H9 (cell line): Measurements from ENCODE around the gene SEMA6C. TPM values are rescaled to one million over a fixed set of nuclear protein-coding genes. Genes with fewer than 3 reads are reported as not detected.

Source experiments
- DNase-seq: peaks from one replicate; pipeline ENCODE4 v3.0.0-alpha.2; 2017
- H2AFZ ChIP-seq: one replicate; pipeline ENCODE4 v1.6.1; 2013; ENCODE audit warnings: mild to moderate bottlenecking, low read length, control low read depth, moderate library complexity
- H2AK5ac ChIP-seq: 2 replicates; pipeline ENCODE4 v1.6.1; 2013; ENCODE audit warnings: low read length, control low read depth, mixed read lengths; ENCODE audit not compliant: insufficient read length
- H2BK120ac ChIP-seq: one replicate; pipeline ENCODE4 v1.6.1; 2013; ENCODE audit warnings: low read depth, mild to moderate bottlenecking, low read length, control low read depth, inconsistent platforms; ENCODE audit not compliant: poor library complexity, severe bottlenecking
- H2BK12ac ChIP-seq: 2 replicates; pipeline ENCODE4 v1.6.1; 2013; ENCODE audit warnings: low read length, control low read depth, mixed read lengths, low read depth; ENCODE audit not compliant: insufficient read length
- H2BK15ac ChIP-seq: 2 replicates; pipeline ENCODE4 v1.6.1; 2013; ENCODE audit warnings: low read depth, low read length, control low read depth
- H2BK20ac ChIP-seq: one replicate; pipeline ENCODE4 v1.6.1; 2013; ENCODE audit warnings: low read depth, mild to moderate bottlenecking, low read length, control low read depth, inconsistent platforms; ENCODE audit not compliant: poor library complexity, severe bottlenecking
- H2BK5ac ChIP-seq: 2 replicates; pipeline ENCODE4 v1.6.1; 2013; ENCODE audit warnings: low read length, control low read depth, mixed read lengths; ENCODE audit not compliant: insufficient read length
- H3K14ac ChIP-seq: 2 replicates; pipeline ENCODE4 v1.6.1; 2013; ENCODE audit warnings: low read length, control low read depth; ENCODE audit not compliant: insufficient read depth
- H3K18ac ChIP-seq: 2 replicates; pipeline ENCODE4 v1.6.1; 2013; ENCODE audit warnings: low read depth, mild to moderate bottlenecking, mixed read lengths, low read length, control low read depth; ENCODE audit not compliant: insufficient read length
- H3K23ac ChIP-seq: 2 replicates; pipeline ENCODE4 v1.6.1; 2013; ENCODE audit warnings: low read length, control low read depth, mixed read lengths, low read depth; ENCODE audit not compliant: insufficient read length
- H3K23me2 ChIP-seq: 2 replicates; pipeline ENCODE4 v1.6.1; 2013; ENCODE audit warnings: low read depth, mild to moderate bottlenecking, mixed read lengths, low read length, control low read depth; ENCODE audit not compliant: insufficient read length, poor library complexity, severe bottlenecking
- H3K27ac ChIP-seq: 2 replicates; pipeline ENCODE4 v1.5.1; 2013; ENCODE audit warnings: low read length, control low read depth, mixed read lengths, low read depth; ENCODE audit not compliant: insufficient read length
- H3K27me3 ChIP-seq: 2 replicates; pipeline ENCODE4 v1.6.1; 2013; ENCODE audit warnings: low read length, control low read depth, inconsistent platforms; ENCODE audit not compliant: insufficient read depth
- H3K4ac ChIP-seq: 2 replicates; pipeline ENCODE4 v1.6.1; 2013; ENCODE audit warnings: low read depth, mild to moderate bottlenecking, control low read depth, inconsistent platforms, low read length, moderate library complexity
- H3K4me1 ChIP-seq: 2 replicates; pipeline ENCODE4 v1.6.1; 2013; ENCODE audit warnings: low read length, control low read depth, inconsistent platforms; ENCODE audit not compliant: insufficient read depth
- H3K4me2 ChIP-seq: 2 replicates; pipeline ENCODE4 v1.6.1; 2013; ENCODE audit warnings: low read length, control low read depth, mixed read lengths; ENCODE audit not compliant: insufficient read length, insufficient read depth
- H3K56ac ChIP-seq: 2 replicates; pipeline ENCODE4 v1.6.1; 2013; ENCODE audit warnings: low read depth, mild to moderate bottlenecking, mixed read lengths, low read length, control low read depth; ENCODE audit not compliant: insufficient read length
- H3K79me1 ChIP-seq: 2 replicates; pipeline ENCODE4 v1.6.1; 2013; ENCODE audit warnings: low read depth, mild to moderate bottlenecking, moderate library complexity, low read length, control low read depth, inconsistent platforms; ENCODE audit not compliant: insufficient read depth, poor library complexity, severe bottlenecking
- H3K79me2 ChIP-seq: 2 replicates; pipeline ENCODE4 v1.6.1; 2013; ENCODE audit warnings: low read length, control low read depth, inconsistent platforms; ENCODE audit not compliant: insufficient read depth
- H3K9ac ChIP-seq: 2 replicates; pipeline ENCODE4 v1.6.1; 2013; ENCODE audit warnings: low read length, control low read depth, mixed read lengths; ENCODE audit not compliant: insufficient read length; ENCODE audit errors: extremely low read depth
- H3K9me3 ChIP-seq: one replicate; pipeline ENCODE4 v1.6.1; 2013; ENCODE audit warnings: low read depth, low read length, inconsistent platforms; ENCODE audit not compliant: control insufficient read depth
- H3T11ph ChIP-seq: one replicate; pipeline ENCODE4 v1.6.1; 2013; ENCODE audit warnings: mild to moderate bottlenecking, low read length, control low read depth, inconsistent platforms
- H4K20me1 ChIP-seq: one replicate; pipeline ENCODE4 v1.6.1; 2013; ENCODE audit not compliant: control insufficient read depth, insufficient read length, insufficient read depth
- H4K5ac ChIP-seq: 2 replicates; pipeline ENCODE4 v1.6.1; 2013; ENCODE audit warnings: low read depth, mild to moderate bottlenecking, mixed read lengths, low read length, control low read depth; ENCODE audit not compliant: insufficient read length
- H4K8ac ChIP-seq: replicated peaks from 2 replicates; pipeline ENCODE4 v1.6.1; 2013; ENCODE audit warnings: low read length, control low read depth, mixed read lengths, low read depth; ENCODE audit not compliant: insufficient read length
- H4K91ac ChIP-seq: 2 replicates; pipeline ENCODE4 v1.6.1; 2013; ENCODE audit warnings: low read depth, mild to moderate bottlenecking, moderate library complexity, mixed read lengths, low read length, control low read depth; ENCODE audit not compliant: insufficient read length
- H3K27ac Mint-ChIP-seq, 3 experiments: 2 replicates in 2 of 3; 3 replicates in 1 of 3; pipeline ENCODE4 v1.8.0; 2020 to 2021; ENCODE audit warnings: mixed read lengths in 3 of 3, mild to moderate bottlenecking in 1 of 3, moderate library complexity in 1 of 3
- H3K27me3 Mint-ChIP-seq: 2 replicates; pipeline ENCODE4 v1.8.0; 2021; ENCODE audit warnings: low read depth, mild to moderate bottlenecking, moderate library complexity, mixed read lengths
- H3K36me3 Mint-ChIP-seq, 3 experiments: 2 replicates in 2 of 3; 3 replicates in 1 of 3; pipeline ENCODE4 v1.8.0; 2020 to 2021; ENCODE audit warnings: low read depth in 3 of 3, mixed read lengths in 3 of 3; ENCODE audit not compliant: insufficient read depth in 1 of 3
- H3K4me1 Mint-ChIP-seq, 2 experiments: 2 replicates each; pipeline ENCODE4 v1.8.0; 2020; ENCODE audit warnings: mixed read lengths in 2 of 2
- H3K4me3 Mint-ChIP-seq, 2 experiments: 2 replicates in 1 of 2; 3 replicates in 1 of 2; pipeline ENCODE4 v1.8.0; 2020 to 2021; ENCODE audit warnings: mild to moderate bottlenecking in 2 of 2, mixed read lengths in 2 of 2, moderate library complexity in 1 of 2
- H3K9me3 Mint-ChIP-seq, 2 experiments: 2 replicates in 1 of 2; 3 replicates in 1 of 2; pipeline ENCODE4 v1.8.0; 2020; ENCODE audit warnings: mild to moderate bottlenecking in 2 of 2, mixed read lengths in 2 of 2, moderate library complexity in 1 of 2
- WGBS: extraction: QIAGEN DNeasy Blood & Tissue Kit; methylation state at CpG from one replicate; pipeline ENCODE4 v1.1.7; 2013; ENCODE audit warnings: missing lambda C conversion rate, low lambda C conversion rate, mixed read lengths; ENCODE audit not compliant: insufficient read length; ENCODE audit errors: extremely low coverage; 5-methylcytosine and 5-hydroxymethylcytosine counted together
- total RNA-seq: library from RNA; stranded (reverse); gene quantifications from 2 replicates; pipeline ENCODE4 v1.2.1, GENCODE V29; 2021
- TF ChIP-seq, protein P1 (sequence below): fragments of 200-600 bp; sonication (generic); conservative IDR thresholded peaks from 3 replicates; pipeline ENCODE4 v1.8.0; 2021; ENCODE audit warnings: antibody characterized with exemption, mild to moderate bottlenecking

The SEMA6C gene
- total RNA-seq, 1 experiment from 2014 or later = 12.3 TPM

- no peak overlapping the region for H2AFZ ChIP-seq
- Mint-ChIP-seq H3K4me3 (no peak overlapping the region), H3K27me3 (no peaks in the 10 kb centered on the region), H3K9me3 (no peaks in the 10 kb centered on the region), H3K27ac (peak overlapping the region in 2 of 3 experiments; percentile 3 to 29; a peak in 5 of 7 replicates), H3K36me3 (peaks cover 20 to 54% (median 40%) of the 10 kb centered on the region in 3 experiments; a peak in 6 of 7 replicates), H3K4me1 (peaks cover 10 to 17% of the 10 kb centered on the region in 2 experiments)
- no peak overlapping the region for H2BK12ac ChIP-seq
- H4K20me1 ChIP-seq = no peaks in the 10 kb centered on the region
- H3K4me2 ChIP-seq = no peak overlapping the region
- H2BK120ac ChIP-seq = no peak overlapping the region
- H3K23me2 ChIP-seq = peaks cover 5% of the 10 kb centered on the region
- H3K18ac ChIP-seq = no peak overlapping the region
- no peak overlapping the region for H2BK20ac ChIP-seq
- H3K4ac ChIP-seq = no peak overlapping the region
- no peak overlapping the region for H3K23ac ChIP-seq
- no peaks in the 10 kb centered on the region for H3K9me3 ChIP-seq
- no peak overlapping the region for H3K9ac ChIP-seq
- H3T11ph ChIP-seq = no peak overlapping the region
- H3K4me1 ChIP-seq = no peaks in the 10 kb centered on the region
- no peak overlapping the region for H2AK5ac ChIP-seq
- H3K14ac ChIP-seq = no peak overlapping the region; the same call in 1 of the 2 replicates
- no peaks in the 10 kb centered on the region for H3K79me2 ChIP-seq
- no peak overlapping the region for H3K56ac ChIP-seq
- H4K8ac ChIP-seq = no peak overlapping the region
- TF ChIP-seq, protein P1, sequence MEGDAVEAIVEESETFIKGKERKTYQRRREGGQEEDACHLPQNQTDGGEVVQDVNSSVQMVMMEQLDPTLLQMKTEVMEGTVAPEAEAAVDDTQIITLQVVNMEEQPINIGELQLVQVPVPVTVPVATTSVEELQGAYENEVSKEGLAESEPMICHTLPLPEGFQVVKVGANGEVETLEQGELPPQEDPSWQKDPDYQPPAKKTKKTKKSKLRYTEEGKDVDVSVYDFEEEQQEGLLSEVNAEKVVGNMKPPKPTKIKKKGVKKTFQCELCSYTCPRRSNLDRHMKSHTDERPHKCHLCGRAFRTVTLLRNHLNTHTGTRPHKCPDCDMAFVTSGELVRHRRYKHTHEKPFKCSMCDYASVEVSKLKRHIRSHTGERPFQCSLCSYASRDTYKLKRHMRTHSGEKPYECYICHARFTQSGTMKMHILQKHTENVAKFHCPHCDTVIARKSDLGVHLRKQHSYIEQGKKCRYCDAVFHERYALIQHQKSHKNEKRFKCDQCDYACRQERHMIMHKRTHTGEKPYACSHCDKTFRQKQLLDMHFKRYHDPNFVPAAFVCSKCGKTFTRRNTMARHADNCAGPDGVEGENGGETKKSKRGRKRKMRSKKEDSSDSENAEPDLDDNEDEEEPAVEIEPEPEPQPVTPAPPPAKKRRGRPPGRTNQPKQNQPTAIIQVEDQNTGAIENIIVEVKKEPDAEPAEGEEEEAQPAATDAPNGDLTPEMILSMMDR = no peak
- no peaks in the 10 kb centered on the region for H3K79me1 ChIP-seq
- H4K91ac ChIP-seq = no peak overlapping the region
- H4K5ac ChIP-seq = no peak overlapping the region
- no CpG with 5 or more reads among the region's 5 CpGs for WGBS
- H3K27me3 ChIP-seq = no peaks in the 10 kb centered on the region
- no peak overlapping the region for H2BK5ac ChIP-seq
- H2BK15ac ChIP-seq = no peak overlapping the region
- DNase-seq = no peak
- H3K27ac ChIP-seq = no peak overlapping the region
Observed at GRCh38 chr1:151171190-151171589, 24.8 kb upstream of the SEMA6C start.
